Ureter (tissue), 1 donor: ENCODE measurements around the gene DNAH10. TPM values are rescaled to one million over a fixed set of nuclear protein-coding genes. Genes with fewer than 3 reads are reported as not detected.
"Not testable (repeated sequence)": the region's sequence is repeated elsewhere in the genome, so short reads cannot be mapped to it uniquely, and the experiment has no call there.

Experiments used
- DNase-seq: peaks from one replicate; pipeline ENCODE4 v3.0.0-alpha.2; 2020; ENCODE audit warnings: low spot score
- total RNA-seq: library from RNA; stranded (reverse); gene quantifications from one replicate; pipeline ENCODE4 v1.2.4, GENCODE V29; 2023
- donor health status: DM: yes; HTN: yes; CAD: no.

Gene DNAH10
- total RNA-seq, 1 donor from 2014 or later = 0.60 TPM

DNA sequence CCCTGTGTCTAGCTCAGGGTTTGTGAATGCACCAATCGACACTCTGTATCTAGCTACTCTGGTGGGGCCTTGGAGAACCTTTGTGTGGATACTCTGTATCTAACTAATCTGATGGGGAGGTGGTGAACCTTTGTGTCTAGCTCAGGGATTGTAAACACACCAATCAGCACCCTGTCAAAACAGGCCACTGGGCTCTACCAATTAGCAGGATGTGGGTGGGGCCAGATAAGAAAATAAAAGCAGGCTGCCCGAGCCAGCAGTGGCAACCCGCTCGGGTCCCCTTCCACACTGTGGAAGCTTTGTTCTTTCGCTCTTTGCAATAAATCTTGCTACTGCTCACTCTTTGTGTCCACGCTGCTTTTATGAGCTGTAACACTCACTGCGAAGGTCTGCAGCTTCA lies 185.4 kb downstream of the DNAH10 start:
- DNase-seq = not testable (repeated sequence)

GRCh38 chr12:123948401-123948795 lies 186.3 kb downstream of the DNAH10 start:
- no peak for DNase-seq

DNA sequence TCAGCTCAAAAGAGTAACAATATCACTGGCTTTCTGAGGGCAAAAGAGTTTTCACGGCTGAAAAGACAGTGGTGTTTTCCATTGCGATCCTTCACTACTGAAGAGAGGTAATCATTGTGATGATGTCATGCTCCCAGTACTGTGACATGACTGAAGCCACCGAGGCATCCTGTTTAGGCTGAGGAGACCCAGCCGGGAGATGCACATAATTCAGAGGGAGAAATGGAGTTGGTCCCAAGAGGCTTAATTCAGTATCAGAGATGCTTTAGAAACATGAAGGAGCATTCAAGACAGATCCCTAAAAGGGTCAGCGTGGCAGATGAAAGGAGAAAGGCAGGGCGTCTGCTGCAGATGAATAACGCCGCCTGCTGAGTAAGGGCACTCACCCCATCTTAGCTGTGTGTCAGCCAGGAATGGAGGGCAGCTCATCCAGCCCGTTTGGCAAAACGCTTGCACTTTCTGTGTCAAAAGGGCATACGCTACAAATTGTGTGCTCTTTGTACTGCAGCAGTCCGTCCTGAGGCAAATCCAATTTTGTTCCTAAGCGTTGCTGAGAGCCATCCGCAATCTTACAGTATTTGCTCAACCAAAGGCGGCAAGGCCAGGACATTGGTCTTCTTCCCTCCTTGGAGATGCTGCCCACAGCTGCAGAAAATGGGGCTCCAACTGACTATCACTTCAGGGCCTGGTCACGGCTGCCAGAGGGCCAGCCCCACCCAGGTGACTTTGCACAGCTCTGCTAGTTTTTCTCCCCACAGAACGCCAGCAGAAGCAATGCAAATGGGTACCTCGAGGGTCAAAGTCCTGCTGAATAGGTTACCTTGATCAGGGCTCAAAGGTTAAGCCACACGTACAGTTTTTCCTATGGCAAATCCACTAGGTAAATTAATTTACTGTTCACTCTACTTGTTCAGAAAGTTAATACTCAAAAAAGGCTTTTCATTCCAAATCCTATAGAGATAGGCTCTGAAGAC lies 187.0 kb downstream of the DNAH10 start:
- no peak for DNase-seq

DNA sequence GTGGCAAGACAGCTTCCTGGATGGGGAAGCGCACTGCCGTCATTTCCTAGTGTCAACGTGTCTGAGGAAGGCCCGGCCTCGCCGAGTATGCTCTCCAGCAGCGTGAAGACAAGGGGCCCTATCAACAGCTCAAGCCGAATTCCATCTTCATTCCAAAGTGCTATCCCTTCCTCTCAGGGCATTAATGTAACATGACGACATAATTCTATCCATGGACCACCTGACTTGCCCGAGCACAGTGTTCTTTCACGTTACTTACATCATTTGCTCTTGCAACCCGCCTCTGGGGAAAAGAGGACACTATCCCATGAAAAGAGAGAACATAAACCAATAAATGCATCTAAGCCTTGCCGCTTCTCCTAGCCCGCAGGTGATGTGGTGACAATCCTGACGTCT lies 187.7 kb downstream of the DNAH10 start:
- DNase-seq = no peak

GRCh38 chr12:123950476-123951349 lies 188.6 kb downstream of the DNAH10 start:
- no peak for DNase-seq

DNA sequence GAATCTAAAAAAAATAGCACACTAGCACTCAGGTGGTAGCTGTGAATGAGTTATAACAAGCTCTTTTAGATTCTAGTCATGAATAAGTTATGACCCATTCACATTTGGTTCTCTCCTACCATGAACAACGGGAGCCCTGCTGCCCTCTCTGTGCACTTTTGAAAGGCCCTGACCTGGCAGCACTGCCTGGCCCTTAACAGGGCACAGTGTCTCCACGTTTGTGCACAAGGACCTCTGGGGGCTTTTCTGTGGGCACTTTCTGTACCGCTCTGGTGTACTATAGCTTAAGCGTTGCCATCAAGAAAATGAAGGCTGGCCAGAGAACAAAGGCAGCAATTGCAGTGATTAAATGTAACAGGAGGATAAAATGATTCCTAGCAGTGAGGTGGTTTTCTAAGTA lies 189.4 kb downstream of the DNAH10 start:
- no peak for DNase-seq

- DNase-seq = no peak
These were observed 189.9 kb downstream of the DNAH10 start for GRCh38 chr12:123952037-123952436.

GRCh38 chr12:123954647-123955350 lies 192.7 kb downstream of the DNAH10 start:
- no peak for DNase-seq

DNA sequence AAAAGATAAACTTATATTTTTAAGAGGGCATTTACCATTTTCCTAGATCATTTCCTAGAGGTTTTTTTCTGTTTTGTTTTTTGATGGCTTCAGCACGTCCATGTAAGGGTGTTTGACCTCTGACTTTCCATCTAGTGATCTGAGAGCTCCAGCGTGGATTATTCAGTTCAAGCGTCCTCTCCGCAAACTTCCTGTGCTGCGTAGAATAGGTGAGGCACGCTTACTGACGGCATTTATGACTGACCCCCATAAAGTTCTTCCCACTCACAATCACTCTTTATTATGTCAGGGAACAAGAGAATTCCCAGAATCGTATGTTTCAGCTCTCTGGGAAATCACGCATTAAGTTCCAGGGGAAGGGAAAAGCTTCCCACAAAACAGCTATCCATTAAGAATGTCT lies 194.1 kb downstream of the DNAH10 start:
- no peak for DNase-seq

DNA sequence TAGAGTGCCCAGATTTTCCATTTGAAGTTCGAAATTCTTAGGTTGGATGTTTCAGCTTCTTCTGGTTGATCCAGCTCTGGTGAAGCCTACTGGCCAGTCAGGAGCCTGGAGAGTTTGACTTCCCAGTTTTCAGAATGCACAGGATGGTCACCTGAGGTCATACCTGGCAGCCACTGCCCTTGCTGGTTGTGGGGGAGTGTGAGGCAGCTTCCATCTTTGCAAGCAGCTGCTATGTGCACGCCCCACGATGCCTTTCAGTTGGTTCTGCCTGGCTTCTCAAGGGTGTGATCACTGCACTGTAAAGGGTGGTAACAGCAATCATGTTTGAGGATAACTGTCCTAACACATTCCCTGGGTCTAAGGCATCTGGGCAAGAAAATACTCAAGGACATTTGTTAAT lies 195.1 kb downstream of the DNAH10 start:
- DNase-seq = no peak

GRCh38 chr12:123958462-123958861 lies 196.4 kb downstream of the DNAH10 start:
- no peak for DNase-seq

- no peak for DNase-seq
These were observed 196.8 kb downstream of the DNAH10 start for GRCh38 chr12:123958876-123959275.

GRCh38 chr12:123960029-123960735 lies 198.1 kb downstream of the DNAH10 start:
- DNase-seq = no peak

DNA sequence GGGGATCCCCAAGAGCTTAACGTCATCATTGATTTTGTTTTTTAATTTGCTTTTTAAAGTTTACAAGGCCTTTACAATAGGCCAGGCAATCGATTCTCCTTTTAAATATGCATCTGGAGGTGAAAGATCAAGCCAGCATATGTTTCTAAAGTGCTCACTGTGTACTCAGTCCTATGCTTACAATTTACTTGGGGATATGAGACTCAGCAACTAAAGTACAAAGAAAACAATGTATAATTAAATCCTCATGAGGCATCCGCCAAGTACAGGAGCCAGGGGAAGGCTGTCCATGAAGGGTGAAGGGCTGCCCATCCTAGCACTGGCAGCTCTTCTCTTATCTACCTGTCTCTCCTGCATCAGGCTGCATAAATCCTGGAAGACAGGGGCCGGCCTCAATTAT lies 198.8 kb downstream of the DNAH10 start:
- DNase-seq = no peak

DNA sequence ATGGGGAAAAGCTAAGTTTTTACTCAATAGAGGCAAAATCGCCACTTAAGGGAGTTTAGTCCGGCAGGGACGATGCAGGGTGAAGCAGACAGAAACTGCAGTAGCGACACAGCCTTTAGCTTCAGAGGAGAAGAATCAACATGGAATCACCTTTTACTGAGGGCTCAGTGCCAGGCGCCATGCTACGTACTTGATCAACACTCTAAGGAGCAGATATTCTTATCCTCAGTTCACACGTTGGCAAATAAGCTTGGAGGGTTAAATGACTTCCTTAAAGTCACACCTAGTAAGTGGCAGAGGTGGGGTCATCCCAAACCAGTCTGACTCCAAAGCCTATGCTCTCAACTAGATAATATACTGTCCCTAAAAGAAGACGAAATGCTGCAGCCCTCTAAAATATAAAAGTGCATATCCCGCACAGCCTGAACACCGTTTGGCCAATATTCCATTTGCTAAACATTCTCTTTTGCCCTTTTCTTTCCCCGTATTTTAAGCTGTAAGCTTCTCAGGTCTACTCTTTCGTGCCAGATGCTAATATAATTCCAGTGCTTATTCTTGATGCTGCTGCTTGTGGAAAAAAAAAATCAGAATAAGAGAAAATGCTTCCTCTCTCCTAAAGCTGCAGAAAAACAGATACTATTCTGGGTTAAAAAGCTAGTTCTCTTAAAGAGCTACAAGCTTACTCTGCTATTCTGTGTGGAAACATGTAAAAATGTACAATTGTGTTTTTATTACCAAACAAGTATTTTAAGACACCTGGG lies 199.7 kb downstream of the DNAH10 start:
- DNase-seq = no peak

DNA sequence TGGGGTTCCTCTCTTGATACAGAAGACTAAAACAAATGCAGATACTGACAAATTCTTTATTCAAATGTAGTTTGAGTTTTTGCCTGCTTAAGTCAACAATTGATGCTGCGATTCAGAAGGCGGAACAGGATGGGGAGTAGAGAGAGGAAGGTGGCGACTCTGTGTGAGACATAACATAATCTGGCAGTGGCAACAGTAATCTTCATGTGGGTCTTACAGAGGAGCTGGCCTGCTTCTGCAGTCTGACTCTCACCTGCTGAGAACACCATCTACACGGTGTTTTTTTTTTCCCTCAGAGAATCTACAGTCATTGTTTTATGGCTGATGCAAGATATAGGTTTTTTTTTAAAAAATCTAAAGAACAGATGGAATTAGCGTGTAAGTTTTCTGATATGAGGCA lies 200.4 kb downstream of the DNAH10 start:
- DNase-seq = no peak

- no peak for DNase-seq
These were observed 201.7 kb downstream of the DNAH10 start for GRCh38 chr12:123963821-123964220.

- no peak for DNase-seq
These were observed 203.3 kb downstream of the DNAH10 start for GRCh38 chr12:123965382-123965781.

- no peak for DNase-seq
These were observed 204.5 kb downstream of the DNAH10 start for GRCh38 chr12:123966596-123966995.

- no peak for DNase-seq
These were observed 205.1 kb downstream of the DNAH10 start for GRCh38 chr12:123967121-123967586.

- DNase-seq = no peak
These were observed 209.3 kb downstream of the DNAH10 start for GRCh38 chr12:123971449-123971769.
